ENCODE measurements around the gene CARS1.

- TF ChIP-seq CREB1 (IDR thresholded peaks at IDR 0.05) (no peak), CTCF (IDR thresholded peaks at IDR 0.05; ENCODE audit: control extremely low read depth in 1 of 3, insufficient read depth in 1 of 3, low read depth in 1 of 3, low read length in 3 of 3) (no peak), YY1 (IDR thresholded peaks at IDR 0.05; ENCODE audit: low read depth, low read length) (no peak)
These were observed 48.8 kb upstream of the CARS1 start for GRCh38 chr11:3105791-3106735.
